Endothelial cell of umbilical vein (primary cell): ENCODE measurements around the gene TET2. TPM values are rescaled to one million over a fixed set of nuclear protein-coding genes. Genes with fewer than 3 reads are reported as not detected.

Experiments used
- BruUV-seq: library from RNA; stranded (reverse); fragments of 400-500 nt; replicated peaks from 2 replicates; lab custom pipeline; 2021; lab: Mats Ljungman, UMichigan
- CTCF ChIA-PET: fragments of 300-600, 350-600 bp; sonication (Branson Sonifier 250); formaldehyde crosslinking; loops from one replicate; lab custom pipeline; 2021; ENCODE audit warnings: antibody characterized with exemption, inconsistent platforms; lab: Charles Lee
- POLR2A ChIA-PET: fragments of 300-600, 350-600 bp; sonication (Branson Sonifier 250); formaldehyde crosslinking; loops from one replicate; lab custom pipeline; 2021; ENCODE audit warnings: antibody characterized with exemption, inconsistent platforms; lab: Charles Lee
- DNase-seq: peaks from one replicate; pipeline ENCODE4 v3.0.0-alpha.2; 2011; ENCODE audit warnings: low read depth, low spot score
- FAIRE-seq: peaks from 2 replicates; lab custom pipeline; 2011; peaks lifted over from hg19 to GRCh38; lab: Jason Lieb, UNC
- H2AFZ ChIP-seq: 2 replicates; pipeline ENCODE4 v1.6.0; 2012; ENCODE audit warnings: low read depth, low read length, control low read depth, inconsistent platforms
- H3K27ac ChIP-seq: 2 replicates; pipeline ENCODE4 v1.5.1; 2011; ENCODE audit warnings: low read depth, mild to moderate bottlenecking, control low read depth, low read length, moderate library complexity; ENCODE audit not compliant: insufficient read depth
- H3K27me3 ChIP-seq, 2 experiments: 2 replicates each; pipeline versions ENCODE4 v1.6.0 to v1.6.1; 2011; ENCODE audit warnings: low read length in 2 of 2, mixed read lengths in 1 of 2; ENCODE audit not compliant: control insufficient read depth in 2 of 2, insufficient read depth in 2 of 2
- H3K36me3 ChIP-seq, 2 experiments: 2 replicates in 1 of 2; 3 replicates in 1 of 2; pipeline ENCODE4 v1.5.1; 2011; ENCODE audit warnings: low read length in 2 of 2, mild to moderate bottlenecking in 1 of 2, moderate library complexity in 1 of 2; ENCODE audit not compliant: control insufficient read depth in 2 of 2, insufficient read depth in 2 of 2; ENCODE audit errors: extremely low read depth in 1 of 2
- H3K4me1 ChIP-seq: 3 replicates; pipeline ENCODE4 v1.5.1; 2011; ENCODE audit warnings: mild to moderate bottlenecking, low read length; ENCODE audit not compliant: control insufficient read depth, insufficient read depth; ENCODE audit errors: extremely low read depth
- H3K4me2 ChIP-seq: 2 replicates; pipeline ENCODE4 v1.6.1; 2011; ENCODE audit warnings: low read length, control low read depth, mixed read lengths; ENCODE audit not compliant: insufficient read depth
- H3K4me3 ChIP-seq, 3 experiments: fragments of 200-600 bp in 1 of 3; sonication (generic), shearing (Covaris generic) in 1 of 3; replicated peaks in 1 of 3; 2 replicates each; pipeline ENCODE4 v1.5.1; 2011 to 2016; ENCODE audit warnings: control low read depth in 3 of 3, low read length in 3 of 3, mild to moderate bottlenecking in 2 of 3, inconsistent platforms in 1 of 3, low read depth in 1 of 3, moderate library complexity in 1 of 3; ENCODE audit not compliant: insufficient read depth in 1 of 3
- H3K79me2 ChIP-seq: 2 replicates; pipeline ENCODE4 v1.6.0; 2012; ENCODE audit warnings: low read length, inconsistent platforms; ENCODE audit not compliant: control insufficient read depth, insufficient read depth
- H3K9ac ChIP-seq: replicated peaks from 2 replicates; pipeline ENCODE3; 2011; ENCODE audit warnings: low read length, control low read depth; ENCODE audit not compliant: insufficient read depth; ENCODE audit errors: extremely low read depth
- H3K9me1 ChIP-seq: replicated peaks from 3 replicates; pipeline ENCODE4 v1.6.0; 2011; ENCODE audit warnings: mild to moderate bottlenecking, low read length; ENCODE audit not compliant: control insufficient read depth, insufficient read depth; ENCODE audit errors: extremely low read depth
- H3K9me3 ChIP-seq: replicated peaks from 2 replicates; pipeline ENCODE4 v1.5.1; 2012; ENCODE audit warnings: low read length, inconsistent platforms; ENCODE audit not compliant: control insufficient read depth, insufficient read depth
- H4K20me1 ChIP-seq: replicated peaks from 2 replicates; pipeline ENCODE3; 2011; ENCODE audit warnings: mild to moderate bottlenecking, low read length; ENCODE audit not compliant: control insufficient read depth, insufficient read depth; ENCODE audit errors: extremely low read depth
- FOS ChIP-seq: IDR thresholded peaks from 2 replicates; pipeline ENCODE4 v1.6.1; 2011; ENCODE audit warnings: mild to moderate bottlenecking, low read length, moderate library complexity, borderline replicate concordance; ENCODE audit not compliant: insufficient read depth
- GATA2 ChIP-seq: IDR thresholded peaks from 2 replicates; pipeline ENCODE4 v1.7.0; 2011; ENCODE audit warnings: low read depth, mild to moderate bottlenecking, moderate library complexity, mixed read lengths, low read length; ENCODE audit not compliant: insufficient read length, insufficient read depth
- JUN ChIP-seq: IDR thresholded peaks from 2 replicates; pipeline ENCODE4 v1.6.1; 2011; ENCODE audit warnings: borderline replicate concordance, low read depth; ENCODE audit not compliant: insufficient read length, insufficient read depth
- MYC ChIP-seq: IDR thresholded peaks from one replicate; pipeline ENCODE4 v1.6.1; 2011; ENCODE audit warnings: mild to moderate bottlenecking, low read depth, low read length
- POLR2A ChIP-seq: IDR thresholded peaks from 2 replicates; pipeline ENCODE4 v1.6.1; 2012; ENCODE audit warnings: low read depth, mild to moderate bottlenecking, control low read depth, low read length
- dilution Hi-C: fragments of 300-500 bp; cut with MboI; formaldehyde crosslinking; loops from one replicate; pipeline ENCODE4 v1.15.0; 2019; ENCODE audit warnings: low sequenced_read_pairs; ENCODE audit not compliant: extremely low pct_ligation_motif_present
- intact Hi-C: fragments of 100-400 bp; cut with micrococcal nuclease; formaldehyde crosslinking; loops from one replicate; pipeline ENCODE4 v1.10.0; 2022
- polyA plus RNA-seq, 4 experiments: library from polyadenylated mRNA; depleted of rRNA in 3 of 4; stranded (reverse) in 3 of 4; unstranded in 1 of 4; fragments of >200 nt; gene quantifications; 2 replicates each; pipeline versions ENCODE4 v1.2.1 to v1.2.3, GENCODE V29; 2011 to 2012; ENCODE audit warnings: missing spikeins in 1 of 4
- total RNA-seq: library from RNA; stranded (reverse); gene quantifications from 2 replicates; pipeline ENCODE4 v1.2.3, GENCODE V29; 2021
- TF ChIP-seq, protein P1 (sequence below), 2 donors: IDR thresholded peaks; 1 replicate in 1 of 2; 2 replicates in 1 of 2; pipeline ENCODE4 v1.5.1; 2011; ENCODE audit warnings: low read length in 2 of 2, mild to moderate bottlenecking in 2 of 2, moderate library complexity in 2 of 2, control low read depth in 1 of 2, inconsistent platforms in 1 of 2, low read depth in 1 of 2; ENCODE audit not compliant: insufficient read depth in 1 of 2; ENCODE audit errors: extremely low read depth in 1 of 2

The TET2 gene
- total and polyA plus RNA-seq, 2 donors (not counting 3 experiments of a cell fraction or from before 2014, with no cell fraction given) = 4.8 to 17.5 TPM

DNA sequence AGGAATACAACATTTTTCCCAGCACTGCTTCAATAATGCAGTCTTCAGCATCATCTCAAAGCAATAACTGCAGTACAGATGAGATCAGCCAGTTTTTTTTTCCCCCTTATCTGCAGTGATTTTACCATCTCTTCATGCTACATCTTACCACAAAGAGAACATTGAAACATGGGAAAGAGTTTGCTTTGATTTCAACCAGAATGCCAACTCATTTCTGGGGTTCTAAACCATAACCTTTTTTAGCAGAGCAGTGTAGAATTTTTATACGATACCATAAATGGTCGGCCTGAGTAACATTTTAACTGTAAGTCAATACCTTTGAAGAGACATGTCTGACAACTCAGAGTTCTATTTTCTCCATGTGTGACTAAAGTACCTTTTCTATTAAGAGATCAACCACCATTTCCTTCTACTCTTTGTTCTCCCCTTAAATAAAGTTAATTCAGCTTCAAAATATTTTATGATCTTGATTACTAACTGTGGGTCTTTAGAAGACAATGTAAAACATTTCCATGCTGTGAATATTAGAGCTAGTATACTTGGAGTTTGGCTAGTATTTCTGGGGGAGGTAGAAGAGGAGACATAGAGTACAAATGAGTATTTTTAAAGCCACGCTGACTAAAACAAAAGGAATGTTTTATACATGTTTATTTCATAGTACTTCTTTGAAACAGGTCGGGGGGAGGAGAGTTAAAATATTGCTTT, 69.1 kb downstream of the TET2 start:
- H4K20me1 ChIP-seq = peaks cover 2% of the 10 kb centered on the region
- intact Hi-C loops (no loop called here), dilution Hi-C loops (no loop called here)
- no peak overlapping the region for H3K4me2 ChIP-seq
- no TSS peak for BruUV-seq
- TF ChIP-seq, protein P1, sequence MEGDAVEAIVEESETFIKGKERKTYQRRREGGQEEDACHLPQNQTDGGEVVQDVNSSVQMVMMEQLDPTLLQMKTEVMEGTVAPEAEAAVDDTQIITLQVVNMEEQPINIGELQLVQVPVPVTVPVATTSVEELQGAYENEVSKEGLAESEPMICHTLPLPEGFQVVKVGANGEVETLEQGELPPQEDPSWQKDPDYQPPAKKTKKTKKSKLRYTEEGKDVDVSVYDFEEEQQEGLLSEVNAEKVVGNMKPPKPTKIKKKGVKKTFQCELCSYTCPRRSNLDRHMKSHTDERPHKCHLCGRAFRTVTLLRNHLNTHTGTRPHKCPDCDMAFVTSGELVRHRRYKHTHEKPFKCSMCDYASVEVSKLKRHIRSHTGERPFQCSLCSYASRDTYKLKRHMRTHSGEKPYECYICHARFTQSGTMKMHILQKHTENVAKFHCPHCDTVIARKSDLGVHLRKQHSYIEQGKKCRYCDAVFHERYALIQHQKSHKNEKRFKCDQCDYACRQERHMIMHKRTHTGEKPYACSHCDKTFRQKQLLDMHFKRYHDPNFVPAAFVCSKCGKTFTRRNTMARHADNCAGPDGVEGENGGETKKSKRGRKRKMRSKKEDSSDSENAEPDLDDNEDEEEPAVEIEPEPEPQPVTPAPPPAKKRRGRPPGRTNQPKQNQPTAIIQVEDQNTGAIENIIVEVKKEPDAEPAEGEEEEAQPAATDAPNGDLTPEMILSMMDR (IDR thresholded peaks at IDR 0.05; ENCODE audit: extremely low read depth in 1 of 2, insufficient read depth in 1 of 2, low read depth in 1 of 2, low read length in 2 of 2) = no peak
- TF ChIP-seq POLR2A = no peak
- TF ChIP-seq MYC = no peak
- no peak for TF ChIP-seq GATA2
- TF ChIP-seq JUN = no peak
- no peak for TF ChIP-seq FOS
- no peak overlapping the region for H3K9ac ChIP-seq
- no peak for DNase-seq
- H3K79me2 ChIP-seq = no peaks in the 10 kb centered on the region
- no peak overlapping the region for H3K4me3 ChIP-seq
- H2AFZ ChIP-seq = no peak overlapping the region
- FAIRE-seq = no peak
- no peaks in the 10 kb centered on the region for H3K4me1 ChIP-seq
- H3K36me3 ChIP-seq = no peaks in the 10 kb centered on the region
- H3K9me3 ChIP-seq = no peaks in the 10 kb centered on the region
- CTCF ChIA-PET = interaction anchor here (1.6 kb wide), 1 partner anchor 10 kb away, joined by 6 read pairs; no protein-coding TSS in a partner anchor
- no peak overlapping the region for H3K27ac ChIP-seq
- POLR2A ChIA-PET = no interaction called here
- no peaks in the 10 kb centered on the region for H3K27me3 ChIP-seq
- no peaks in the 10 kb centered on the region for H3K9me1 ChIP-seq
